ENCODE data around the gene FADS6. TPM values are rescaled to one million over a fixed set of nuclear protein-coding genes. Genes with fewer than 3 reads are reported as not detected.

FADS6 gene
- total and polyA plus RNA-seq, 2 donors (not counting 3 experiments of a cell fraction or from before 2014, with no cell fraction given) = not detected

DNA sequence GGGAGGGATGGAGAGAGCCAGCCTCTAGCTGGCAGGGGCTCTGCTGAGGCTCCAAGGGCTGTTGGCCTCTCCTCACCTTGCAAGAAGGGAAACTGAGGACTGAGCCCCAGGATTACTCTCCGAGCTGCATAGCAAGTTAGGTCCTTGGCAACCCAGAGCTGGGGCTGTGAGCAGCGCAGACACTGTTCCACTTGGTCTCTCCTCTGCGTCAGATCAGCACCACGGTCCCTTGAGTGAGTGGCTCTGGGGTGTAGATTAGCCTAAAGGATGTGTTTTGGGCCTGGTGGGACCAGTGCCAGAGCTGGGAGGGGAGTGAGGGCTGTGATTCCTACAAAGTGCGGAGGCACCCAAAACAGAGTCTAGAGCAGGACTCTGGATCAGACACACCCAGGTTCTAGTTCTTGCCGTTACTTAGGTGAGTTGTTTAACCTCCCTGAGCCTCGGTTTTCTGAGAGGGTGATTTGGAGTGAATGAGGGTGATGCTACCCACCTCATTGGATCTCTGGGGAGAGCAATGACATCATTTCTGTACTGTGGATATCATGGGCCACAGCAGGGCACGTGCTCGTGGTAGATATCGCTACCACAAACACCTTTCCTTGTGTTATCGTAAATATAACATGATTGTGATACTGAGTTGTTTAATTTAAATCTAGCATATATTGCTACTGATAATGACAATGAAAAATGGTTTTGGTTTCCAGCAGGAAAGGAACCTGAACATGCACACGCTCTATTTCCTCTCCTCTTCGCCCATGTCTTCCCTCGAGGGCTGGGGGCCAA lies 8.1 kb upstream of the FADS6 start:
- Histone ChIP-seq H3K27me3 (ENCODE audit: control insufficient read depth in 2 of 2, insufficient read depth in 2 of 2, low read length in 2 of 2) (peaks cover 0 to 3% of the 10 kb centered on the region in 2 experiments), H3K4me2 (ENCODE audit: insufficient read depth, low read length) (no peak overlapping the region), H3K9me3 (replicated peaks; ENCODE audit: control insufficient read depth, insufficient read depth, low read length) (no peaks in the 10 kb centered on the region), H3K9ac (replicated peaks; ENCODE audit: extremely low read depth, insufficient read depth, low read length) (no peak overlapping the region), H3K79me2 (ENCODE audit: control insufficient read depth, insufficient read depth, low read length) (no peaks in the 10 kb centered on the region), H4K20me1 (replicated peaks; ENCODE audit: control insufficient read depth, extremely low read depth, insufficient read depth, low read length) (no peaks in the 10 kb centered on the region), H3K4me3 (replicated peaks in 1 of 3; ENCODE audit: insufficient read depth in 1 of 3, low read depth in 1 of 3, low read length in 3 of 3) (no peak overlapping the region), H3K9me1 (replicated peaks; ENCODE audit: control insufficient read depth, extremely low read depth, insufficient read depth, low read length) (no peaks in the 10 kb centered on the region), H2AFZ (ENCODE audit: low read depth, low read length) (no peak overlapping the region), H3K36me3 (ENCODE audit: control insufficient read depth in 2 of 2, extremely low read depth in 1 of 2, insufficient read depth in 2 of 2, low read length in 2 of 2) (no peaks in the 10 kb centered on the region), H3K4me1 (ENCODE audit: control insufficient read depth, extremely low read depth, insufficient read depth, low read length) (no peaks in the 10 kb centered on the region), H3K27ac (ENCODE audit: insufficient read depth, low read depth, low read length) (no peak overlapping the region)
- TF ChIP-seq EZH2 (IDR thresholded peaks at IDR 0.05; ENCODE audit: borderline replicate concordance, low read depth, low read length, severe bottlenecking) = no peak
- no peak for TF ChIP-seq MYC (IDR thresholded peaks at IDR 0.05; ENCODE audit: low read depth, low read length)
- TF ChIP-seq POLR2A (IDR thresholded peaks at IDR 0.05; ENCODE audit: low read depth, low read length) = no peak
- TF ChIP-seq JUN (IDR thresholded peaks at IDR 0.05; ENCODE audit: borderline replicate concordance, insufficient read depth, insufficient read length, low read depth) = no peak
- no peak for TF ChIP-seq GATA2 (IDR thresholded peaks at IDR 0.05; ENCODE audit: insufficient read depth, insufficient read length, low read depth, low read length)
- no peak for TF ChIP-seq POLR2AphosphoS5 (IDR thresholded peaks at IDR 0.05; ENCODE audit: insufficient read depth, low read depth, low read length)
- TF ChIP-seq FOS (IDR thresholded peaks at IDR 0.05; ENCODE audit: borderline replicate concordance, insufficient read depth, low read length) = no peak
- TF ChIP-seq, protein P1, sequence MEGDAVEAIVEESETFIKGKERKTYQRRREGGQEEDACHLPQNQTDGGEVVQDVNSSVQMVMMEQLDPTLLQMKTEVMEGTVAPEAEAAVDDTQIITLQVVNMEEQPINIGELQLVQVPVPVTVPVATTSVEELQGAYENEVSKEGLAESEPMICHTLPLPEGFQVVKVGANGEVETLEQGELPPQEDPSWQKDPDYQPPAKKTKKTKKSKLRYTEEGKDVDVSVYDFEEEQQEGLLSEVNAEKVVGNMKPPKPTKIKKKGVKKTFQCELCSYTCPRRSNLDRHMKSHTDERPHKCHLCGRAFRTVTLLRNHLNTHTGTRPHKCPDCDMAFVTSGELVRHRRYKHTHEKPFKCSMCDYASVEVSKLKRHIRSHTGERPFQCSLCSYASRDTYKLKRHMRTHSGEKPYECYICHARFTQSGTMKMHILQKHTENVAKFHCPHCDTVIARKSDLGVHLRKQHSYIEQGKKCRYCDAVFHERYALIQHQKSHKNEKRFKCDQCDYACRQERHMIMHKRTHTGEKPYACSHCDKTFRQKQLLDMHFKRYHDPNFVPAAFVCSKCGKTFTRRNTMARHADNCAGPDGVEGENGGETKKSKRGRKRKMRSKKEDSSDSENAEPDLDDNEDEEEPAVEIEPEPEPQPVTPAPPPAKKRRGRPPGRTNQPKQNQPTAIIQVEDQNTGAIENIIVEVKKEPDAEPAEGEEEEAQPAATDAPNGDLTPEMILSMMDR (IDR thresholded peaks at IDR 0.05; ENCODE audit: extremely low read depth in 1 of 2, insufficient read depth in 1 of 2, low read depth in 1 of 2, low read length in 2 of 2) = no peak
- TF ChIP-seq, protein P2, sequence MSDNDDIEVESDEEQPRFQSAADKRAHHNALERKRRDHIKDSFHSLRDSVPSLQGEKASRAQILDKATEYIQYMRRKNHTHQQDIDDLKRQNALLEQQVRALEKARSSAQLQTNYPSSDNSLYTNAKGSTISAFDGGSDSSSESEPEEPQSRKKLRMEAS (IDR thresholded peaks at IDR 0.05; ENCODE audit: insufficient read depth, insufficient read length) = no peak
- DNase-seq (ENCODE audit: low read depth, low spot score) (no peak), FAIRE-seq (no peak)
- intact Hi-C loops (cut with micrococcal nuclease) = no loop called here
- ChIA-PET POLR2A (no interaction called here), CTCF (interaction anchor here (0.8 kb wide), 1 partner anchor 39 kb away, joined by 3 read pairs; no protein-coding TSS in a partner anchor)
- BruUV-seq (replicated peaks) = no TSS peak
- dilution Hi-C loops (cut with MboI; ENCODE audit: extremely low pct_ligation_motif_present, low sequenced_read_pairs) = no loop called here

Data from endothelial cell of umbilical vein (primary cell).